HCT116 (cell line): ENCODE data around the gene SIX2. TPM values are rescaled to one million over a fixed set of nuclear protein-coding genes. Genes with fewer than 3 reads are reported as not detected.

Experiments used
- ATAC-seq: fragments of 200-7000 bp; cut with Tn5 transposase; 2 replicates; pipeline ENCODE4 v1.9.1; 2020; ENCODE audit warnings: mild to moderate bottlenecking, moderate library complexity
- BruUV-seq: library from RNA; stranded (reverse); fragments of 400-500 nt; replicated peaks from 2 replicates; lab custom pipeline; 2021; lab: Mats Ljungman, UMichigan
- CTCF ChIA-PET: fragments of 300-600 bp; sonication (Branson Sonifier 250); formaldehyde crosslinking; loops from one replicate; lab custom pipeline; 2021; ENCODE audit warnings: antibody characterized with exemption; lab: Charles Lee
- POLR2A ChIA-PET: fragments of 300-600, 350-600 bp; sonication (Branson Sonifier 250); formaldehyde crosslinking; loops from one replicate; lab custom pipeline; 2021; ENCODE audit warnings: antibody characterized with exemption; lab: Charles Lee
- RAD21 ChIA-PET, 2 experiments: fragments of 300-600 bp; sonication (Branson Sonifier 250); formaldehyde crosslinking; loops; one replicate each; lab custom pipeline; 2023; ENCODE audit warnings: low total read pairs in 2 of 2; ENCODE audit not compliant: uncharacterized antibody in 2 of 2, unreplicated experiment in 2 of 2, low non-redundant PET in 1 of 2; lab: Charles Lee
- DNase-seq: peaks from one replicate; pipeline ENCODE4 v3.0.0-alpha.2; 2010; ENCODE audit warnings: low read depth, low spot score
- H2AFZ ChIP-seq: fragments of 200-600 bp; shearing (Covaris generic), sonication (generic); 2 replicates; pipeline ENCODE4 v1.6.1; 2017; ENCODE audit warnings: low read depth, mixed run types, mixed read lengths, antibody characterized with exemption, low read length; ENCODE audit not compliant: poor library complexity, severe bottlenecking
- H3K27ac ChIP-seq: 2 replicates; pipeline ENCODE4 v1.5.1; 2012; ENCODE audit warnings: low read depth, low read length
- H3K27me3 ChIP-seq: fragments of 200-600 bp; sonication (generic); 2 replicates; pipeline ENCODE4 v1.6.1; 2016; ENCODE audit warnings: mixed run types, low read length, mixed read lengths; ENCODE audit not compliant: insufficient read depth
- H3K36me3 ChIP-seq, 2 experiments: fragments of 200-500 bp in 1 of 2; fragments of 200-600 bp in 1 of 2; sonication (Bioruptor generic) in 1 of 2; sonication (generic) in 1 of 2; 2 replicates each; pipeline versions ENCODE4 v1.5.1 to v1.6.1; 2014 to 2016; ENCODE audit warnings: low read length in 2 of 2, inconsistent platforms in 1 of 2, mixed read lengths in 1 of 2, mixed run types in 1 of 2; ENCODE audit not compliant: insufficient read depth in 2 of 2, control insufficient read depth in 1 of 2
- H3K4me1 ChIP-seq, 2 experiments: fragments of 200-600 bp in 1 of 2; sonication (generic) in 1 of 2; 2 replicates each; pipeline versions ENCODE4 v1.5.1 to v1.6.1; 2012 to 2017; ENCODE audit warnings: low read length in 2 of 2, inconsistent platforms in 1 of 2, mild to moderate bottlenecking in 1 of 2, mixed read lengths in 1 of 2, mixed run types in 1 of 2, moderate library complexity in 1 of 2; ENCODE audit not compliant: insufficient read depth in 2 of 2, control insufficient read depth in 1 of 2
- H3K4me2 ChIP-seq: fragments of 200-600 bp; sonication (generic); 2 replicates; pipeline ENCODE4 v1.6.1; 2017; ENCODE audit warnings: mixed run types, low read length, mixed read lengths
- H3K4me3 ChIP-seq, 2 experiments: fragments of 200-600 bp in 1 of 2; sonication (generic) in 1 of 2; replicated peaks in 1 of 2; 2 replicates each; pipeline ENCODE4 v1.5.1; 2011 to 2016; ENCODE audit warnings: low read length in 2 of 2, control low read depth in 1 of 2, low read depth in 1 of 2, mild to moderate bottlenecking in 1 of 2, mixed read lengths in 1 of 2, mixed run types in 1 of 2
- H3K79me2 ChIP-seq: fragments of 200-600 bp; sonication (generic); 2 replicates; pipeline ENCODE4 v1.6.1; 2017; ENCODE audit warnings: mild to moderate bottlenecking, mixed run types, low read length, moderate library complexity, mixed read lengths; ENCODE audit not compliant: insufficient read depth
- H3K9ac ChIP-seq: fragments of 200-600 bp; sonication (generic); 2 replicates; pipeline ENCODE4 v1.6.1; 2016; ENCODE audit warnings: low read length, mixed read lengths
- H3K9me2 ChIP-seq: fragments of 200-600 bp; sonication (generic), shearing (Covaris generic); 2 replicates; pipeline ENCODE4 v1.6.1; 2017; ENCODE audit warnings: mixed run types, mild to moderate bottlenecking, moderate library complexity; ENCODE audit not compliant: insufficient read depth
- H3K9me3 ChIP-seq, 2 experiments: fragments of 200-500 bp in 1 of 2; fragments of 200-600 bp in 1 of 2; sonication (Bioruptor generic) in 1 of 2; sonication (generic) in 1 of 2; 2 replicates each; pipeline ENCODE4 v1.6.1; 2014 to 2017; ENCODE audit warnings: low read length in 2 of 2, mixed read lengths in 2 of 2, inconsistent platforms in 1 of 2, low read depth in 1 of 2, mild to moderate bottlenecking in 1 of 2, mixed run types in 1 of 2, moderate library complexity in 1 of 2; ENCODE audit not compliant: control insufficient read depth in 1 of 2, insufficient read depth in 1 of 2
- H4K20me1 ChIP-seq: fragments of 200-600 bp; sonication (generic), shearing (Covaris generic); 2 replicates; pipeline ENCODE4 v1.6.1; 2017; ENCODE audit warnings: mixed run types, mild to moderate bottlenecking, moderate library complexity; ENCODE audit not compliant: insufficient read depth
- ATF3 ChIP-seq: IDR thresholded peaks from 2 replicates; pipeline ENCODE4 v1.6.1; 2012
- CBX3 ChIP-seq: IDR thresholded peaks from 2 replicates; pipeline ENCODE4 v1.6.1; 2012; ENCODE audit warnings: low read depth
- CEBPB ChIP-seq: IDR thresholded peaks from 2 replicates; pipeline ENCODE4 v1.6.1; 2012; ENCODE audit warnings: low read depth
- ELF1 ChIP-seq: IDR thresholded peaks from 2 replicates; pipeline ENCODE4 v1.6.1; 2012; ENCODE audit warnings: low read depth, borderline replicate concordance
- EZH2phosphoT487 ChIP-seq: fragments of 200-600 bp; IDR thresholded peaks from 2 replicates; pipeline ENCODE4 v1.6.1; 2018; ENCODE audit warnings: antibody characterized with exemption, borderline replicate concordance
- FOSL1 ChIP-seq: IDR thresholded peaks from 2 replicates; pipeline ENCODE4 v1.6.1; 2012; ENCODE audit warnings: low read depth
- JUND ChIP-seq: IDR thresholded peaks from 2 replicates; pipeline ENCODE4 v1.6.1; 2012
- MAX ChIP-seq: IDR thresholded peaks from 2 replicates; pipeline ENCODE4 v1.6.1; 2012
- POLR2A ChIP-seq: IDR thresholded peaks from 2 replicates; pipeline ENCODE4 v1.7.0; 2011; ENCODE audit warnings: borderline replicate concordance; ENCODE audit not compliant: insufficient read depth, insufficient read length; ENCODE audit errors: extremely low read depth
- SIN3A ChIP-seq: IDR thresholded peaks from 2 replicates; pipeline ENCODE4 v1.6.1; 2012; ENCODE audit warnings: low read depth
- SP1 ChIP-seq: IDR thresholded peaks from 2 replicates; pipeline ENCODE4 v1.6.1; 2012; ENCODE audit warnings: low read depth
- SRF ChIP-seq: IDR thresholded peaks from 2 replicates; pipeline ENCODE4 v1.6.1; 2012; ENCODE audit warnings: low read depth
- YY1 ChIP-seq: IDR thresholded peaks from 2 replicates; pipeline ENCODE4 v1.6.1; 2011; ENCODE audit warnings: low read length, low read depth, moderate library complexity, mild to moderate bottlenecking; ENCODE audit not compliant: insufficient replicate concordance; ENCODE audit errors: extremely low read depth
- ZBTB33 ChIP-seq: IDR thresholded peaks from 2 replicates; pipeline ENCODE4 v1.6.1; 2011; ENCODE audit warnings: mild to moderate bottlenecking, low read length, moderate library complexity; ENCODE audit not compliant: insufficient replicate concordance; ENCODE audit errors: extremely low read depth
- ZFX ChIP-seq: fragments of 450-650 bp; IDR thresholded peaks from 2 replicates; pipeline ENCODE4 v1.6.1; 2017
- ZNF274 ChIP-seq: fragments of 200-500 bp; sonication (Bioruptor generic); IDR thresholded peaks from 2 replicates; pipeline ENCODE4 v1.6.1; 2014; ENCODE audit warnings: mild to moderate bottlenecking, low read depth, low read length, inconsistent platforms
- intact Hi-C: fragments of 100-400 bp; cut with micrococcal nuclease; formaldehyde crosslinking; loops from 2 replicates; pipeline ENCODE4 v1.10.0; 2022
- total RNA-seq: library from RNA; stranded (reverse); gene quantifications from one replicate; pipeline ENCODE4 v1.2.1, GENCODE V29; 2021; ENCODE audit not compliant: unreplicated experiment

SIX2 gene
- total RNA-seq, 1 experiment from 2014 or later = 0.54 TPM

- CTCF ChIA-PET = no interaction called here
- ATAC-seq = no peak
These were observed 36.5 kb upstream of the SIX2 start for GRCh38 chr2:45045706-45046105.

More at GRCh38 chr2:45045706-45046105, 36.5 kb upstream of the SIX2 start:
- Histone ChIP-seq H3K27ac (no peak overlapping the region), H3K4me3 (no peak overlapping the region), H3K4me2 (no peak overlapping the region), H3K4me1 (no peaks in the 10 kb centered on the region), H3K27me3 (peaks cover 32% of the 10 kb centered on the region; the same call in 1 of the 2 replicates), H3K36me3 (no peaks in the 10 kb centered on the region), H3K79me2 (no peaks in the 10 kb centered on the region), H4K20me1 (no peaks in the 10 kb centered on the region), H2AFZ (no peak overlapping the region), H3K9me2 (no peaks in the 10 kb centered on the region), H3K9me3 (no peaks in the 10 kb centered on the region), H3K9ac (no peak overlapping the region)
- BruUV-seq = no TSS peak
- TF ChIP-seq CBX3 = no peak
- no peak for TF ChIP-seq SRF
- no peak for TF ChIP-seq ZFX
- TF ChIP-seq POLR2A = no peak
- TF ChIP-seq ZBTB33 = no peak
- TF ChIP-seq FOSL1 = no peak
- TF ChIP-seq JUND = no peak
- no peak for TF ChIP-seq ELF1
- no peak for TF ChIP-seq CEBPB
- no peak for TF ChIP-seq SIN3A
- no peak for TF ChIP-seq YY1
- TF ChIP-seq SP1 = no peak
- TF ChIP-seq EZH2phosphoT487 = no peak
- no peak for TF ChIP-seq MAX
- no peak for TF ChIP-seq ZNF274
- TF ChIP-seq ATF3 = no peak
- ChIA-PET POLR2A (no interaction called here), RAD21 (no interaction called here)
- intact Hi-C loops = no loop called here
- DNase-seq = no peak
